Dermis blood vessel endothelial cell (primary cell): ENCODE data around the gene FARP2. TPM values are rescaled to one million over a fixed set of nuclear protein-coding genes. Genes with fewer than 3 reads are reported as not detected.
A peak's percentile ranks its signal among the peaks of the same experiment; 100 is the strongest.
"Not testable (repeated sequence)": the region's sequence is repeated elsewhere in the genome, so short reads cannot be mapped to it uniquely, and the experiment has no call there.

Source experiments
- DNase-seq: peaks from one replicate; pipeline ENCODE4 v3.0.0; 2010
- total RNA-seq: library from RNA; depleted of rRNA; stranded (reverse); fragments of >200 nt; gene quantifications from 2 replicates; pipeline ENCODE4 v1.2.3, GENCODE V29; 2014

Gene FARP2
- total RNA-seq, 1 donor from 2014 or later = 38.3 TPM

GRCh38 chr2:241506793-241507429, 150.8 kb downstream of the FARP2 start:
- peak; percentile 71 for DNase-seq

DNA sequence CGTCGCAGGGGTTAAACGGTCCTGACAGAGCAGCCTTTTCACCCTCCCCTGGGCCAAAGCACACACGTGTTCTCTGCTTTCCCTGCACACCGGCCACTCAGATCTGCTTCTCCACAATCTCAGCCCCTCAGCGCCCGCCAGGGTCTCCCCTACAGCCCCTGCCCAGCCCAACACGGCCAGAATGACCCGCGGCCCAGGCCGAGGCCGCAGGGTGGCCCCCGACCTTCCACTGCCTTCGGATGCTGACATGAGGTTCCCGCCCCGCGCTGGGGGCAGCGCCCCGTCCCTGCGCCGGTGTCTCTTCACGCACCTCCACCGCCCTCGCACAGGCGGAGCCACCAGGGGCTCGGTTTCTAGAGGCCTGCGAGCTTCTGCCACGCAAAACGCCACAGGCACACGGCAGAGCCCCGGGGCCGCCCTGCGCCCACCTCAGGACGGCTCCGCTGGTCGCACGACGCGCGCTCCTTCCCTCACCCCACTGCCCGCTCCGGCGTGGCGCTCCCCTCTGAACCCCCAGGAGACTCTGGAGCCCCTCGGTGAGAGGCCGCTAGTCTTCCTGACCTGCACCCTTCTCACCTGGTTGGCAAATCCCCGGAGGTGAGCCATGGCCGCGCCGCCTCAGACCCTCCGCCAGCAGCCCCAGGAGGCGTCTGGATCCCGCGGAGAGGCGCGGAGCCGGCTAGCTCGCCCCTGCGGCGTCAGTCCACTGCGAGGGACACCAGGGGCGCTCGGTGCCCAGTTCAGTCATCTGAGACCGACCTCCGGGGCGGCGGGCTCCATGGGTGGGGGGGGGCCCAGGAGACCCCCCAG, 151.6 kb downstream of the FARP2 start:
- DNase-seq = peak; percentile 71

DNA sequence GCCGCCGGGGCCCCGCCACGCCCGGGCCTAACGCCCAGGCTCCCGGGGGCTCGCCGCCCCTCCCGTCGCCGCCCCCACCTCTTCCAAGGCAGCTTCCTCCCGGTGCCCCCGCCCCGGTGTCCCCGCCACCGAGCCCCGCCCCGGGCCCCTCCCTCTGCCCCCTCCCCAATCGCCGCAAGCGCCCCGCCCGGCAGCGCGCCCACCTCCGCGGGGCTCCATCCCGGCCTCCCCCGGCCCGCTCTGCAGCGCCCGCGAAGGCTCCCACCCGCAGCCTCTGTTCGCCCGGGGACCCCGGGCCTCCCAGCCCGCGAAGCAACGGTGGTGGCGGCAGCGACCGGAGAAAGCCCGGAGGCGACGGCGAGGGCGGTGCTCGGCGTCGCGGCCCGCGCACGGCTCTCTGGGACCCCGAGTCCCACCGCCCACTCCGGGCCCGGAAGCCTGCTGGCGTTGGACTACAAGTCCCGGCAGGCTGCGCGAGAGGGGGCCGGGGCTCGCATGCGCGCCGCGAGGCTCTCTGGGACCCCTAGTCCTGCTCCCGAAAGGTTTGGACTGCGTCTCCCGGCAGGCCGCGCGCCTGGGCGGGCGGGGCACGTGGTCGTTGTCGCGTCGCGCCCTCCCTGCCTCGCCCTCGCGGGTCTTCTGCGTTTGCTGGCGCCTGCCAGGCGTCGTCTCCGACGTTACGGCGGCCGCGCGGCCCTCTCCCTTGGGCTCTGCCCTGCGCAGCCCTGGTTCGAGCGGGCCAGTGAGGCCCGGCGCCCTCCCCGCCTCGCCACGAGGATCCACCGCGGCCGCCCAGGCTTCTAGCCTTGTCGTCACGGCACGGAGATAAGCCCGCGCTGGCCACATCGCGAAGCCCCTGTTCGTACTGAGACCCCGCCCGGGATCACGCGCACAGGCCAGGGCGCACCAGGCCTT, 152.4 kb downstream of the FARP2 start, which contains the start of gene STK25:
STK25 (minus strand) TSS at position 345 of the 915 bp plus-strand sequence. CDS start 549 bp downstream, outside the sequence.
- peak; percentile 99 for DNase-seq

DNA sequence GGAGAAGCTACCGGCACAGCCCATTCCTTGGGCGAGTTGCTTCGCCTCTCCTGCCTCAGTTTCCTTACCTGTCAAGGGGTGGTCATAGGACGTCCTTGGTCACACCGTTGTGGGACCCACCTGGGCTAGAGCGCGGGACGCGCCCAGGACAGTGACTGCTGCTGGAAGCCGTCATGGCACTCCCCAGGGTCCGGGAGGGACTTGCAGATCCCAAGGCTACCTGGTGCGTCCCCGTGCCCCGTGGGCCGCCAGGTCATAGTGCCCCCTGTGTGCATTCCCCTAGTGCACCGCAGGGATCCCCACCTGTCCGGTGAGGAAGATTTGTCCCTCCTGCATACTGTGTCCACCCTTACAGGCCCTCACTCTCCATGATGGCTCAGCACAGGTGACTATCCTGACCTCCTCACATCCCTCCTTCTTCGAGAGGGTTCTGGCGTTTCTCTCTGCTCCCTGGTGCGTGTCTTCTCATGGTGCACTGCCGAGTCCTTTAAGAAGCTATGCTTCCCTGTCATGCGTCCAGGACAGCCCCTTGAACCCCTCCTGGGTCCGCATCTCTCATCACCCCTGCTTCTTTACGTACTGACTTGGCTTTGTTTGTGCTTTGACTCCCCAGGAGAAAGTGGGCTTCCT, 153.2 kb downstream of the FARP2 start:
- DNase-seq = no peak

DNA sequence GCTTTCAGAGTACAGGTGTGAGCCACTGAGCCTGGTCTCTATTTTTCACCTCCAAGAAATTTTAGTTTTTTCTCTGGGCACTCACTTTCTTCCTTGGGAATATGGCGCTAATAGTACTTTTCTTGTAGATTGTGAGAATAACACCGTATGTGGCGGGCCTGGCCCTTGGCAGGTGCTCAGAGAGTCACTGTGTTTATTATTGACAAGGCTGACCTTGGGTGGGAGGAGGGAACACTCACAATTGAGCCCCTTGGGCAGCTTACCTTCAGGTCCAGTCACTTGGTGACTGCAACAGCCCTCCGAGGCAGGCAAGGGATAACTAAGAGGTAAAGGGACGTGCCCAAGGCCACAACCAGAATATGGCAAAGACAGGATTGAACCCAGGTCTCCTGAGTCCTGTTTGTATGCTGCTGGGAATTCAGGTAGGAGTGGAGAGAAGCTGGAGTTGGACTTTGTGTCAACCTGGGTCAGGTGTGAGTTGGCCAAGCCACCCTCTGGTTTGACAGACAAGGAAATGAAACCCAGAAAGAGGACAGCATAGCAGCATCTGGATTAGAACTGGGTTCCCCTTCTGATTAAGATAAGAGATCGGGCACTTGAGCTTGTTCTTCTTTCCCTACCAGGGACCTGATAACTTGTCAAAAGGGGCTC, 155.1 kb downstream of the FARP2 start:
- no peak for DNase-seq

DNA sequence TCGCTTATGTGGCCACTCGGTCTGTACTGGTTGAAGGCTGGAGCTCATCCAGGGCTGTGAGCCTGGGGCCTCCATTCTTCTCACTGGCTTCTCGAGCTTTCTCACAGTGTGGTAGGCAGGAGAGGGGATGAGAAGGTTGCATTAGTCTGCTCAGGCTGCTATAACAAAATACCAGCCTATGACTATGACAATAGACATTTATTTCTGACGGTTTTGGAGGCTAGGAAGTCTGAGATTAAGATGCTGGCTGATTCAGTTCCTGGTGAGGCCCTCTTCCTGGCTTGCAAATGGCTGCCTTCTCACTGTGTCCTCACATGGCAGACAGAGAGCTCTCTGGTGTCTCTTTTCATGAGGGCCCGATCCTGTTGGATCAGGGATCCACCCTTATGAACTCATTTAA, 158.5 kb downstream of the FARP2 start:
- DNase-seq = peak; percentile 27

DNA sequence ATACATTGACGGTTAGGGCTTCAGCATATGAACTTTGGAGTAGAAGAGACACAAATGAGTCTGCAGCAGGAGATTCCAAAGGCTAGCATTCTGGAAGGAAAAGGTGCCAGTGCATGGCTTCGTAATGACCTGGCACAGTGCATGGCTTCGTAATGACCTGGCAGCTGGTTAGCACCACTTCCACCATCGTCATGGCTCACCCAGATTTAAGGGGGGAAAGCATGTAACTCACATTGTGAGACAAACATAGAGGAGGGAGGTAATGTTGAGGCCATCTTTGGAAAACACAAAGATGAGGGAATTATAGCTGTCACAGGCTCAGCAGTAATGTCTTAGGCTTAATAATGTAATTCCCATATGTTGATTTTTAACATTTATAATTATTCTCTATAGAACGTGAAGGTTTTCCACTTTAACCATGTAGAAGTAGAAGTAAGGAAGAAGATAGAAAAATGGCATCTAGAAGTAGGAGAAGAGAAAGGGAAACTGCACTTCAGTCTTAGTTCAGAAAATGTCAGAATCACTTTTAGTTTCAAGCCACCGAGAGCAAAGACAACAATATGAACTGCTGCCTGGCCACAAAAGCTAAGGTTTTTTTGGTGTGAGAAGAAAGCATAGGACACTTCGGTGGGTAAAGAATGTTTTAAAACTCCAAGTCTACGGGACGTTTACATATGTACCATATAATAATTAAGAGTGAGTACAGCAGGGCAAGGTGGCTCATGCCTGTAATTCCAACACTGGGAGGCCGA, 159.1 kb downstream of the FARP2 start:
- DNase-seq = no peak

- DNase-seq = no peak
These were observed 160.5 kb downstream of the FARP2 start for GRCh38 chr2:241516520-241516965.

GRCh38 chr2:241517297-241517696, 161.2 kb downstream of the FARP2 start:
- no peak for DNase-seq

- DNase-seq = no peak
These were observed 163.6 kb downstream of the FARP2 start for GRCh38 chr2:241519669-241520068.

DNA sequence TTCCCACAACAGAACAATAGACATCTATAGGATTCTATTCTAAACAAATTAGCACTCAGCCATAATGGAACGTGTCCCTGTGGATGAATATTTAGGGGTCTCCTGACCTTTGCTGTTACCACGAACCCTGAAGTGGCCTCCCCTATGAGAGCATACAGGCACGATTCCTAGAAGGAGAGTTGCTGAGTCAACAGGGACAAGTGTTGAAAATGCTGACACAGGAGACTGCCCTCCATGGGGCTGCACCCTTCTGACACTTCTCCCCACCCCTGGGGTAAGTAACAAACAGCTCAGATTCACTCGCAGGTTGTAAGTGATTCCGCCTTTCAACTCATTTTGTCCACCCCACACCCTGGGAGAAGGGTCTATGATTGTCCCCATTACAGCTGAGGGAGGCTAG, 166.4 kb downstream of the FARP2 start:
- no peak for DNase-seq

GRCh38 chr2:241525818-241526780, 170.0 kb downstream of the FARP2 start:
- DNase-seq = not testable (repeated sequence)

DNA sequence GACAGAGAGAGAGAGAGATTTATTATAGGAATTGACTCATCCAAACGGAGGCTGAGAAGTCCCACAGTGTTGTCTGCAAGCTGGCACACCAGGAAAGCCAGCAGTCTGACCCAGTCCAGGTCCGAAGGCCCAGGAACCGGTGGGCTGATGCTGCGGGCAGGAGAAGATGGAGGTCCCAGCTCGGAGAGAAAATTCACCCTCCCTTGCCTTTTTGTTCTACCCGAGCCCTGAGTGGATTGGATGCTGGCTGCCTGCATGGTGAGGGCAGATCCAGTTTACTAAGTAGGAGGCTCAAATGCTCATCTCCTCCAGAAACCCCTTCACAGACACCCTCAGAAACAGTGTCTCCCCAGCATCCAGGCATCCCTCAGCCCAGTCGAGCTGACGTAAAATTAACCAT, 174.5 kb downstream of the FARP2 start:
- no peak for DNase-seq

GRCh38 chr2:241531161-241531722, 175.2 kb downstream of the FARP2 start:
- DNase-seq = no peak

DNA sequence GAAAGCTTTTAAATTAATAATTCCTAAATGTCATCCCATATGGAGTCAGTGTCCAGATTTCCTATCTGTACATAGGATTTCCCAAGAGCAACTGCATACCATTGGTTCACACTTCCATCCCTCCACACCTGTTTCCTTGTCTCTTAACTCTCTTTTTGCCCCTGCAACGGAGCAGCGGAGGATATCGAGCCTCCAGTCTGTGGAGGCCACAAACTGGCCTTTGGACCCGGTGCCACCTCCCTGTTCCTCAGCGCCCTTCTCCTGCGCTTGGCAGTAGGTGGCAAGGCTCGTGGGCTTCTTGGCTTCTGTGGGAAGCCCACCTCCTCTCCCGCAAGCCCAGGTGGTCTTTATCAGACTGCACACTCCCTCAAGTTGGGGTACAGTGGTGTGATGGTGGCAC, 176.1 kb downstream of the FARP2 start:
- DNase-seq = no peak

DNA sequence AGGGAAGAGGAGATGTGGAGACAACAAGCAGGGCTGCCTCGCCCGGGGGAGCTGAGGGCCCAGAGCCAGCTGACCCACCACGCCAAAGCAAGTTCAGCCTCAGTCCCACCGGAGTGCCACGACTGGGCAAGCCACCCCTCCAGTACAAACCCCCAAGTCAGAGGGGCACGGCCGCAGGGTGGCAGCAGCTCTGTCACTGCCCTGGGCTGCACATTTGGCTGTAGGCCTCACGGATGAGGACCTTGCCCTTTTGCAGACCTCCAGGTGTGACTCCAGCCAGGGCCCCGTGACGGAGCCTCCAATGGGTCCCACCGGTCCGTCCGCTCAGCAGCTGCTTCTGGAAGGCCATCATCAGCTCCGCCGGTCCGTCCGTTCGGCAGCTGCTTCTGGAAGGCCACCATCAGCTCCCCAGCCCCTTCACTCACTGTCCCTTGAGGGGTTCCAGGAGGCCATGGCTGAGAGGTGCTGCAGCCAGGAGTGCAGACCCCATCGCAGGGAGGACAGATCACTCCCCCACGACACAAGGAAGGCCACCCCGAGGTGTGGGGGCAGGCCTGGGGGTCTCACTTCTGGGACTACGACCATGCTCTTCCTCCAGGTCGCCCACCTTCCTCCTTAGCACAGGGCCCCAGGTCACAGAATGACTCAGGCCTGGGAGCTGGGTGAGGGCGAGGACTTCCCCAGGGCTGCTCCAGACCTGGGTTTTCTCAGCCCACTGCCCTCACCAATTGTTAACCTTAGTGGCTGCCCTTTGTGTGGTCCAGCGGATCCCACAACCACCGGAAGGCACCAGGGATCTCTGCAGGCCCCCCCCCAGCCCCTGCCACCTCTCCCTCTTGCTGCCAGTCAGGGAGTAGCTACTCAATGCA, 176.9 kb downstream of the FARP2 start:
- DNase-seq = no peak

- DNase-seq = no peak
These were observed 178.2 kb downstream of the FARP2 start for GRCh38 chr2:241534293-241534692.

GRCh38 chr2:241534701-241535375, 178.8 kb downstream of the FARP2 start:
- DNase-seq = no peak
